ENCODE measurements around the gene MPHOSPH9. TPM values are rescaled to one million over a fixed set of nuclear protein-coding genes. Genes with fewer than 3 reads are reported as not detected.

The MPHOSPH9 gene
- total and polyA plus RNA-seq, 8 donors = 3.3 to 13.4 (median 6.8) TPM

GRCh38 chr12:123148655-123149054 is 84.3 kb downstream of the MPHOSPH9 start:
- no peak overlapping the region for H3K4me3 ChIP-seq
- DNase-seq (peak in 1 of 6 donors; percentile 18), FAIRE-seq (no peak), ATAC-seq (no peak)
- intact Hi-C loops (cut with DNase I) = no loop called here
- peaks cover 0 to 11% (median 0%) of the 10 kb centered on the region in 3 donors for H3K4me1 ChIP-seq
- TF ChIP-seq CTCF (IDR thresholded peaks at IDR 0.05) = no peak
- H3K27ac ChIP-seq = no peak overlapping the region
- no peaks in the 10 kb centered on the region for H3K27me3 ChIP-seq
- no peaks in the 10 kb centered on the region for H3K9me3 ChIP-seq
- 74 to 77% methylated on average over 5 of the region's 5 CpGs for WGBS, 2 donors
- no peaks in the 10 kb centered on the region for H3K36me3 ChIP-seq

GRCh38 chr12:123148223-123148622 is 84.7 kb downstream of the MPHOSPH9 start:
- intact Hi-C loops (cut with DNase I) = no loop called here
- no peak for DNase-seq
- peaks cover 0 to 12% (median 0%) of the 10 kb centered on the region in 3 donors for H3K4me1 ChIP-seq
- no peaks in the 10 kb centered on the region for H3K36me3 ChIP-seq
- TF ChIP-seq CTCF (IDR thresholded peaks at IDR 0.05) = no peak
- FAIRE-seq = no peak
- ATAC-seq = no peak
- no peak overlapping the region for H3K4me3 ChIP-seq
- no peak overlapping the region for H3K27ac ChIP-seq
- H3K27me3 ChIP-seq = no peaks in the 10 kb centered on the region
- H3K9me3 ChIP-seq = no peaks in the 10 kb centered on the region
- WGBS, 2 donors = 77 to 84% methylated on average over 9 of the region's 9 CpGs

DNA sequence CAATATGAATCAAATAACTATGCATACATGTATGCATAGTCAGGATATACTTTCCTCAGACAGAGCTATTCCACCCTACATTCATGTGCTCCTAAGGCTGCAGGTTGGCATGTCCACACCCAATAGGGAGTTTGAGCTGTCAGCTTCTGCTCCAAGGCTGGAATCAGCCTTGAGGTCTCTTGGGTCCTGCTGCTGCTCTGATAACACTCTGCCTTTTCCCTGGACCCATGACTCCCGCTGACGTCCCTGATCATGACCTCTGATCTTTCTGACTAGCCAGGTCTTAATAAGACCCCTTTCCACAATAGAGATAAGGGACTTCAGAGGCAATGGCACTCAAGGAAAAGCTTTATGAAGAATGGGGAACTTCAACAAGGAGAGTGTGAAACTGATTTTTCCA is 87.7 kb downstream of the MPHOSPH9 start:
- Histone ChIP-seq H3K4me1 (peaks cover 9 to 39% (median 15%) of the 10 kb centered on the region in 3 donors), H3K27ac (no peak overlapping the region), H3K9me3 (no peaks in the 10 kb centered on the region), H3K36me3 (no peaks in the 10 kb centered on the region), H3K27me3 (no peaks in the 10 kb centered on the region), H3K4me3 (no peak overlapping the region)
- peak in 1 of 6 donors; percentile 7 for DNase-seq
- no peak for FAIRE-seq
- WGBS, 2 donors = 74 to 77% methylated on average over 2 of the region's 2 CpGs
- intact Hi-C loops (cut with DNase I) = no loop called here
- no peak for TF ChIP-seq CTCF (IDR thresholded peaks at IDR 0.05)
- no peak for ATAC-seq

DNA sequence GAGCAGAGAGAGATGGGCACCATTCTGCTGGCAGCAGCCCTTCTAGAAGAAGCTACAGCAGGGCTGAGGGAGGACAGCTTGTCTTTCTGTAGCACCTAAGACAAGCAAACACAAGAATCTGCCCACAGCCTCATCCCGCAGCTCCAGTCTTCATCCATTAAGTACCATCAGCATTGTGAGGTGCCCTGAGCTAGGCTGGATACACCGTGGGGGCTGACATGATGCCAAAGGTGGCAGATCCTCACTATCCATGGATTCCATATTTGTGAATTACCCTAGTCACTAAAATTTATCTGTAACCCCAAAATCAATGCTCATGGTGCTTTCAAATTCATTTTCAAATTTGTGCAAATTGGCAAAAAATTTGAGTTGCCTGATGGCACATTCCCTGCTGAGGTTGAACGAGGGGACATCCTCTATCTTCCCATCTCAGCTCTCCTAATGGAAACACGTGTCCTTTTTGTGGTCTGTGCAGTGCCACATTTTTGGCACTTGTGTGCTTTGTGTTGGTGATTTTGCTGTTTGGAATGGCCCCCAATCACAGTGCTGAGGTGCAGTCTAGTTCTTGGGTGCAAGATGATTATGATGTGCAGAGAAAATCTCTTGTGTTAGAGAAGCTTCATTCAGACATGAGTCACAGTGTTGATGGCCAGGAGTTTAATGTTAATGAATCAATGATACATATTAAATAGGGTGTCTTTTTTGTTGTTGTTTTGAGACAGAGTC is 89.0 kb downstream of the MPHOSPH9 start:
- TF ChIP-seq CTCF (IDR thresholded peaks at IDR 0.05) = no peak
- WGBS, 2 donors = 86 to 92% methylated on average over 4 of the region's 4 CpGs
- Histone ChIP-seq H3K9me3 (no peaks in the 10 kb centered on the region), H3K27me3 (no peaks in the 10 kb centered on the region), H3K4me3 (no peak overlapping the region), H3K4me1 (peaks cover 9 to 36% (median 15%) of the 10 kb centered on the region in 3 donors), H3K27ac (peak overlapping the region in 2 of 4 donors; percentile 56 to 82), H3K36me3 (no peaks in the 10 kb centered on the region)
- intact Hi-C loops (cut with DNase I) = no loop called here
- no peak for FAIRE-seq
- no peak for ATAC-seq
- no peak for DNase-seq

Data from pancreas (tissue), 10 donors.